Cardiac septum (tissue), 1 donor: ENCODE data around the gene DUS1L. TPM values are rescaled to one million over a fixed set of nuclear protein-coding genes. Genes with fewer than 3 reads are reported as not detected.

Experiments used
- DNase-seq: peaks from one replicate; pipeline ENCODE4 v3.0.0-alpha.2; 2020; ENCODE audit warnings: low spot score
- intact Hi-C: fragments of 100-400 bp; cut with DNase I; formaldehyde crosslinking; loops from one replicate; pipeline ENCODE4 v1.14.0; 2022
- total RNA-seq: library from RNA; stranded (reverse); fragmentation: NEBNext Ultra II Directional; extraction: Animal tissue kit (Norgen Biotek cat#: 25700); gene quantifications from one replicate; pipeline ENCODE4 v1.2.1, GENCODE V29; 2021
- donor health status: DM: no; HTN: no; CAD: no.

DUS1L gene
- total RNA-seq, 1 donor from 2014 or later = 47.6 TPM

DNA sequence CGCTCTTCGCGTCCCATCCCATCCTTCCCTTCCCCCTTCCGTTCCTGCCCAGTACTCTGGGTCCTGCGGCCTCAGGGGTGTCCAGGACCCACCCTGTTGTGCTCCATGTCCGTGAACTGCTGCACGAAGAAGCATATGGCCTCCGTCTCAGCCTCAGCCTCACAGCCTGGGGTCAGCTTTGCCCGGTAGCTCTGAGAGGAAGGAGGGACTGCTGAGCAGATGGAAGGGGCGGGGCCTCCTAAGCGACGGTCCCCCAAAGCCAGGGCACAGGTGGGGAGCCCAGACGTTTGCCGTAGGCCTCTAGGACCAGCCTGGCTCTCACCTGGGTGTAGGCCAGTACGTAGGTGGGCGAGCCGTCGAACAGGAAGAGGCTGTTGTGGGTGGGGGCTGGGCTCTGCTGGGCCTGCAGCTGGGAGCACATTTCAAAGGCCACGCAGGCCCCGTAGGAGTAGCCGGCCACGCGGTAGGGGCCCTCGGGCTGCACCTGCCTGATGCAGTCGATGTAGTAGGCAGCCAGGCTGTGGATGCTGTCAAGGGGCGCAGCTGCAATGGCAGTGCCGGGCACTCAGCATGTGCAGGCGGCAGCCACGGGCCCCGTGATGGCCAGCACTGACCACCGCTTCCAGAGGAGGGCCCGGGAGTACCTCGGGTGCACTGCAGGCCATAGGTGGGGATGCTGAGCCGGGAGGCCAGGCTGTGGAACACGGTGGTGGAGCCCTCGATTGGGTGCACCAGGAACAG, 14.6 kb upstream of the DUS1L start:
- no peak for DNase-seq
- intact Hi-C loops = no loop called here

DNA sequence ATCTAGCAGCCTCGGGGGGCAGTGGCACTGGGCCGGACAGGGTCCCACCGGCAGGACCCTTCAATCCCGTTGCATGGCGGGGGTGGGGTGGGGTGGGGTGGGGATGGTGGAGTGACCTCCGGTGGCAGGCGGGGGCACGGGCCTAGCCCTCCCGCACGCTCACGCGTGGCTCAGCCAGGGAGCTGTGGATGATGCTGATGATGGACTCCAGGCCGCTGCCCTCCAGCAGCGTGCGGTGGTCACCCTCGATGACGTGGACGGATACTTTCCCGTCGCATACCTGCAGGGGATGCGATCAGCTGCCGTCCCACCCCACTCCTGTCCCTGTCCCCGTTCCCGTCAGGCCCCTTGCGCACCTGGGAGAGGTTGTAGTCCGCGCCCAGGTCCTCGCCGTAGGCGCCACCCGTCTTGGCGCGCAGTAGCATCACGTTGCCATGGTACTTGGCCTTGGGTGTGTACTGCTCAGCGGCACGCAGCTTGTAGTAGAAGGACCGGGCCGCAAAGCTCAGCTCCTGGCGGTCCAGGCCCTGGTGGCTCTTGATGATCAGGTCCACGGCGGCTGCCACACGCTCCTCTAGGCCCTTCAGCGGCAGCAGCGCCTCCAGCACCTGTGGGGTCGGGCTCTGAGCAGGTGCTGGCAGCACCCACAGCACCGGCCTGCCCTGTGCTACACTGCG, 13.5 kb upstream of the DUS1L start:
- intact Hi-C loops = no loop called here
- DNase-seq = no peak

DNA sequence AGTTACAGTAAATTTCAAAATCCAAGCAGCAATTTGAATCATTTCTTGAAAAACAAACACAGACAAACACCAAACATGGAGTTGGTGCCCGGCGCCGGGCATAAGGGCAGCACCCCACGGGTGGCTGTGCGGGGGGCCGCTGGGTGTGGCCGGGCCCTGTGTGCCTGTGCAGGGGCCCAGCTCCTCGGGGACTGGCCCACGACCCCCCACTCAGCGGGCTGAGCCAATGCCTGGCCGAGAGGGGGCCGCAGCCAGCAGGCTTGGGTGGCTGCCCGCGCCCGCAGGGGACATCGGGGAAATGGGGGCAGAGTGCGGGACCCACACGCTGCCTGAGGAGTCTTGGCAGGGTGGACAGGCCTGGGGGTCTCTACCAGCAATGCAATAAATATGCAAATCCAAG, 12.8 kb upstream of the DUS1L start:
- no peak for DNase-seq
- intact Hi-C loops = no loop called here

DNA sequence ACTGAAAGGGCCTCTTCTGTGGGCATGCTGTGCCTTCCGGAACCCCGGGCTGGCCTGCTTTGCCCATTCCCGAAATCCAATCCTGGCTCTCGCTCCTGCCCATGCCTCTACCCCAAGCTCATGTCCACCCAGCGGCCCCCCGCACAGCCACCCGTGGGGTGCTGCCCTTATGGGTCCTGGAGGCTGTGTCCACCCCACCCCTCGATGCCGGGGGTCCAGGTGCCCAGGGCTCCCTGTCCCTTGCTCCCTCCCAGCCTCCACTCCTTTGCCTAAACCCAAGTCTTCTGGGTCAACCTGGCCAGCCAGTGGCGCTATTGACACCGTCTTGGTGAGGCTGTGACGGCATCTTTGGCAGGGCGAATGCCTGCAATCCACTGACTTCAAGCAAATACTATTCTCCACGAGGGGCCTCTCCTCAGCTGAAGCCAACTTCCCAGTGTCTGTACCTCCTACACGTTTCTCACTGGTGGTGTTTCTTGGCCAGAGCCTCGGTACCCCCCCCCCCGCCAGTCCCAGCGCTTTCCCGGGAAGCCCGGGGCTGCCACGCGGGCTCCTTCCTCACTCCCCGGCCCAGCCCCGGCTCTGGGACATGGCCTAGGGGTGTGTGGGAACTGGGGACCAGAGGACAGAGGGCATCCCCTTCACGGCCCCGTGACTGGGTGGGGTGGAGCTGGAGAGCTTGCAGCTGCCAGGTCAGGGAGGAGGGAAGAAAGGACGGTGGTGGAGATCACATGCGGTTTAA, 12.2 kb upstream of the DUS1L start:
- intact Hi-C loops = no loop called here
- no peak for DNase-seq

DNA sequence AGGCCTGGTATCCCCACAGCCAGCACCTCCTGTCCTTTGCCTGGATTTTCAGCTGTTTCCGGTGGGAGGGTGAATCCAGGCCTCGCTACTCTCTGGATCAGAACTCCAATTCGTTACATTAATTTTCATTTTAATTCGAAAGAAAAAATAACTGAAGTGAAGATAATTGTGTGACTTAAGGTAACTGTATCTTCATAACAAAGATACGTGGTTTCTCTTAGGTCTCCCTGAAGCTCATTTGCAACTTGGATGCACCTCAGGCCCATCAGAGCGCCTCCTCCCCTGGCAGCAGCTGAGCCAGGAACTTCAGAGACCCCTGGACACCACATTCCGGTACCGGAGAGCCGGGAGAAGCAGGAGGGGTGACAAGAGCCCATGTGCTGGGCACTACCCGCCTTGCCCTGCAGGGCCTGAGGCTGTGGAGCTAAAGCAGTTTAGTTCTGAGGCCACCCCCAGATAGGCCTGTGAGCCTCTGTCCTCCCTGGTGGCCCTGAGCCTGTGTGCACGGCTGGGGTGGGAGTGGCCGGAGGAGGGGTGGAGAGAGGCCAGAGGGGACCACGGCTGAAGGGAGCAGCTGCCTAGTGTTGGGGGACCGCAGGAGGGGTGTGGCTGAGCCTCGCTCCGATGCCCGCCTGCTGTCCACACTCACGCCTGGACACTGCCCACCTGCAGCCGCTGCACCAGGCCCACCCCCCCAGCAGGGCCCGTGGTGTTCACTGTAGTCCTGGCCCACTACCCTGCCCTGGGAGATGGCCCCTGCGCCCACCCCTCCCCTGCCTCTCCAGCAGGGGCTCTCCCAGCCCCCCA, 11.4 kb upstream of the DUS1L start:
- intact Hi-C loops = no loop called here

DNA sequence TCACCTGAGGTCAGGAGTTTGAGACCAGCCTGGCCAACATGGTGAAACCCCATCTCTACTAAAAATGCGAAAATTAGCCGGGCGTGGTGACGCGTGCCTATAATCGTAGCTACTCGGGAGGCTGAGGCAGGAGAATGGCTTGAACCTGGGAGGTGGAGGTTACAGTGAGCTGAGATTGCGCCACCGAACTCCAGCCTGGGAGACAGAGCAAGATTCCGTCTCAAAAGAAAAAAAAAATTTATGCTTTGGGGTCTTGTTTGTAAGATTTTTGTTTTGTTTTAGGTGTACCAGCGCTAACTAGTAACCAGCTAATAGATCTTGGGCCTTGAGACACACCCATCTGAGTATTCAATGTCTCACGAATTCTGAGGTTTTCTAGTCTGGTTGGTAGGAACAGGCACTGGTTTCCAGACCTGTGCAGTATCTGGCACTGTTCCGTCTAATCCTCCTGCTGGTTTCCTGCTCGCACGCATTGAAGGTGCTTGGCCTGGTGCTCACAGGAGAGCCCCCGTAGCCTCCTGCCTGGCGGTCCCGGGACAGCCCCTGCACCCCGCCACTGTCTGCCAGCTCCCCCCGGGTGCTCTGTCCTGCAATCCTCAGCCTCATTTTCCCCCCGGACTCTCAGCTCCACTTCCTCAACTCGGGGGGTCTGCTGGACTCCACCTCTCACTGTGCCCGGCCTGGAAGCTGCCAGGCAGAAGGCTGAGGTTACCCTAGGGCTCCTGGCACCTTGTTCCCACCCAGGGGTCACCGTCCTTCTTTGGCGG, 10.6 kb upstream of the DUS1L start:
- DNase-seq = no peak
- intact Hi-C loops = no loop called here

More for the DNA sequence above, 11.4 kb upstream of the DUS1L start:
- no peak for DNase-seq

DNA sequence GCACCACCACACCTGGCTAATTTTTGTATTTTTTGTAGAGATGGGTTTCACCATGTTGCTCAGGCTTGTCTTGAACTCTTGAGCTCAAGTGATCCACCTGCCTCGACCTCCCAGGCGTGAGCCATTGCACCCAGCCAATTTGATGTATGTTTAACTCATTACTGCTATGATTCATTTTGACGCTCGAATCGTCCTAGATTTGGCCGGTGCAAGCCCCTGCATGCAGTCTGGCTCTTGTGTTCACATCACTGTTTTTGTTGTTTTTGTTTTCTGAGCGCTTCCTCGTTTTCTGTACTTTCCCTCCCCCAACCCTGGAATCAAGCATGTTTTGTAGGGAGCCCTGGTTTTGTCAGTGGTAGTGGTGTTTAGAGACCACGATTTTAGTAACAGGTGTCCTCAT, 7.8 kb upstream of the DUS1L start:
- no peak for DNase-seq
- intact Hi-C loops = no loop called here

DNA sequence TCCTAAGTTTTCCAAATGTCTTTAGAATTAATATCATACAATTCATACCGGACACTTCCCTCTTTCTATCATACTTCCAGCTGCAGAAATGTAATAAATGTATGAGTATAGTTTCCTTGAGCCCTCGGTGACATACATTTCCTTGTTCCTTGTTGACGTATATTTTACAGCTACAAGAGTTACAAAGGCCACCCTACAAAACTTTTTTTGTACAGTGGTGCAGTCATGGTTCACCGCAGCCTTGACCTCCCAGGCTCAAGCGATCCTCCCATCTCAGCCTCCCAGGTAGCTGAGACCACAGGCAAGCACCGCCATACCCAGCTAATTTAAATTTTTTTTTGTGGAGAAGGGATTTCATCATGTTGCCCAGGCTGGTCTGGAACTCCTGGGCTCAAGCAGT, 7.2 kb upstream of the DUS1L start:
- intact Hi-C loops = no loop called here
- no peak for DNase-seq

DNA sequence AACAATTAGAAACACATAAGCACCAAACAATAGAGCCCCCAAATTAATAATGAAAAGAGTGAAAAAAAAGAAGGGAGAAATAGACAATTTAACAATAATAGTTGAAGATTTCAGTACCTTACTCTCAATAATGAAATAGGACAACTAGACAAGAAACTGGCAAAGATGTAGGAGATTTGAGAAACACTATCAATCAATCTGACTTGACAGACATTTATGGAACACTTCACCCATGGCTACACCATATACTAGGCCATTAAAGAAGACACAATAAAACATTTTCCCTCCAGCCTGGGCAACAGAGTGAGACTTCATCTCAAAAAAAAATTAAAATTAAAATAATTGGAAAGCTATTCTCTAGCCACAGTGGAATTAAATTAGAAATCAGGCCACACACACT, 5.0 kb upstream of the DUS1L start:
- DNase-seq = no peak
- intact Hi-C loops = no loop called here

DNA sequence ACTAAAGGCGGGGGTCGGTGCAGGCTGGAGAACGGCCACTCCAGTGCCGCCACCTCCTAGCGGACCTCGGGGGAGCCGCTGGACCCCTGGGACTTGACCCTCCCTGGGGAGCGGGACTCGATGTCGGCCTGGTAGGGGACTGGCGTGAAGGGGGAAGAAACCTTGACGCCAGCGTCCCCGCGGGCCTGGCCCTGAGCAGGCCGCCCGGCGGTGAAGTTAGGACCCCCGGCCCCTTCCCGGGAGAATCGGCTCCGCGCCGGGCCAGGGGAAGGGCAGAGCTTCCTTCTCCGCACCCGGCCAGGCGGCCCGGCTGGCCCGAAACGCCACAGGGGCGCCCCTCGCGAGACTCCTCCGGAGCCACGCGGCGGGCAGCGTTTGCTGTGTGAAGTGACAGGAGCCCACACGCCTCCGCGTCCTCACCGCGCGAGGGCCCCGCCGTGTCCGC, 389 bp downstream of the DUS1L start:
- DNase-seq = no peak
- intact Hi-C loops = no loop called here

DNA sequence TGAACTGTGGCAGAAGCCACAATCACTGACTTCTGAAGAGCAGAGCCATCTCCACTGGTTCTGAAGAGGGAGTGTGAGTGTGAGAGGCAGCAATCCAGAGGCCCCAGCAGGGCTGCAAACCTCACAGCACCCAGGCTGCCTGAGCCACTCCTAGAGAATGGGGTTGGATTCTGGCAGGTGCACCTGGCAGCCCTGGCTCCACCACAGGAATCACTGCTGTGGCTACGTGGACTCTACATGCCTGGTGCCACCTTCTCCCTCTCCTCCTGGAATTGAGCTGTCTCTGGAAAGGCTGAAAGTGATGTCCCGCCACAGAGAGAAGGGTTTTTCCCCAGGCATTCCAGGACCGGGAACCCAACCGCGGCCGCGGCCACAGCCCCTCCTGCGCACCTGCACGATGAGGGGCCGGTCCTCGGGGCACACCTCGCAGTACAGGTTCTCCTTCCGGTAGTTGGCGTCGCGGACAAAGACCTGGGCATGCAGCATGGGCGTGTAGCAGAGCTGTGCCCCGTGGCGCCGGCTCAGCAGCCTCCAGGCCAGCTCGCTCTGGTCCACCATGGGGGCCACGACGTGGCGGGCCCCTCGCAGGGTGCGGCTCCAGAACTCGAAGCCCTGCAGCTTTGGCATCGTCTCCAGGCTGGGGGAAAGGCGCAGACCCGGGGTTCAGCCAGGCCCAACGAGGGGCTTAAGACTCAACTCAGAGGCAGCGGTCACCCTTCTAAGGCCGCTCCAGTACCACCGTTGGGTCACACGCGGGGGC, 991 bp downstream of the DUS1L start:
- DNase-seq = no peak
- intact Hi-C loops = no loop called here

DNA sequence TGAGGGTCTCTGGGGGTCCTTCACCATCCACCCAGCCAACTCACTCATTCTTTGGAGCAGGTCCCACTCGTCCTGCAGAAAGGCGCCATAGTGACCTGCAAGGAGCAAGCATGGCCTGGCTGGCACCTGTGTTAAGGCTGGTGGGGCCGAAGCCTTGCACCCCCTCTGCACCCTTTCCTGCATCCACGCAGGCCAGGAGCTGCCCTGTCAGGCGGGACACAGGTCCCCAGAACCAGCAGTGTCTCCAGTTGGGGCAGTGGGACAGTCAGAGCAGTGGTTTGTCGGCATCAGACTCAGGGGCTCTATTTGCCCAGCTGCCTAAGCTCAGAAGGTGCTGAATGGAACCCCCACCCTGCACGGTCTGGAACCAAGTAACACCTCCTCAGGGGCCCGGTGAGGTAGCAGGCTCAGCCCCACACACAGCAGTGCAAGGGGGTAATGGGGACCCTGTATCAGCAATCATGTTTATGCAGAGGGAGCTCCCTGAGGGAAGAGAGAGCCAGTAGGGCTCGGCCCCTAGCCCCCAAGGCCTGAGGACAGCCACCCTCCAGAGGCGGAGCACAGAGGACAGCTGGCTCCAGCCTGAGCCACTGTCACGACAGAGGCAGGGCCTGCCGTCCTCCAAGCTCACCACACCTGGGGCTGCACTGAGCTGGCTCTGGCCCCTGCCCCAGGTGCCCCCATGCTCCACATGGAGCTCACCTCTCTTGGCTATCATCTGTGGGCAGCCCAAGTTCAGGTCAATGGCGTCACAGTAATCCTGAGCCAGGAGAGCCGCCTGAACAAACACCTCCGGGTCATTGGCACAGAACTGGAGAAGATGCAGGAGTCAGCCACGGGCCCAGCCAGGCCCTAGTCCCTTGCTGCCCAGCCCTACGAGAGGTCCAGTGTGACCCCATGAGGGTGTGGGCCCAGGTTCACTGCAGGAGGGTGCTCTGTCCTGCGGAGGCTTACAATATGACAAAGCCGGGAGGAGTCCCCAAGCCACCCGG, 1.9 kb downstream of the DUS1L start:
- intact Hi-C loops = no loop called here
- no peak for DNase-seq

DNA sequence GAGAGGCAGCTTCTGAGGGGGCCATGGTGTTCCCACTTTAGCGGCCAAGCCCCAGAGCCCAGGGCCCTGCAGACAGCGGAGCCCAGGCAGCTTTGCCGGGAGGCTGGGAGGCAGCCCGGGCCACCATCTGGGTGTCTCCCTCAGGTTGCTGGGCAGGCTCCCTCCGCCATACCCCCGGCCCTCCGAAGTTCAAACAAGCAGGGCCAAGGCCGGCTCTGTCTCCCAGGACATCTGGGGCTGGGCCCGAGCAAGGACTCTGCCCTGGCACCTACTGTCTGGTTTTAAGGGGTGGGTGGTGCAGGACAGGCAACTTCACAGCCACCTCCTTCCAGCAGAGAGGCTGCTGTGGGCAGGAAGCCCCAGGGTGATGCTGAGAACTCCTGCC, 2.6 kb downstream of the DUS1L start:
- DNase-seq = no peak

DNA sequence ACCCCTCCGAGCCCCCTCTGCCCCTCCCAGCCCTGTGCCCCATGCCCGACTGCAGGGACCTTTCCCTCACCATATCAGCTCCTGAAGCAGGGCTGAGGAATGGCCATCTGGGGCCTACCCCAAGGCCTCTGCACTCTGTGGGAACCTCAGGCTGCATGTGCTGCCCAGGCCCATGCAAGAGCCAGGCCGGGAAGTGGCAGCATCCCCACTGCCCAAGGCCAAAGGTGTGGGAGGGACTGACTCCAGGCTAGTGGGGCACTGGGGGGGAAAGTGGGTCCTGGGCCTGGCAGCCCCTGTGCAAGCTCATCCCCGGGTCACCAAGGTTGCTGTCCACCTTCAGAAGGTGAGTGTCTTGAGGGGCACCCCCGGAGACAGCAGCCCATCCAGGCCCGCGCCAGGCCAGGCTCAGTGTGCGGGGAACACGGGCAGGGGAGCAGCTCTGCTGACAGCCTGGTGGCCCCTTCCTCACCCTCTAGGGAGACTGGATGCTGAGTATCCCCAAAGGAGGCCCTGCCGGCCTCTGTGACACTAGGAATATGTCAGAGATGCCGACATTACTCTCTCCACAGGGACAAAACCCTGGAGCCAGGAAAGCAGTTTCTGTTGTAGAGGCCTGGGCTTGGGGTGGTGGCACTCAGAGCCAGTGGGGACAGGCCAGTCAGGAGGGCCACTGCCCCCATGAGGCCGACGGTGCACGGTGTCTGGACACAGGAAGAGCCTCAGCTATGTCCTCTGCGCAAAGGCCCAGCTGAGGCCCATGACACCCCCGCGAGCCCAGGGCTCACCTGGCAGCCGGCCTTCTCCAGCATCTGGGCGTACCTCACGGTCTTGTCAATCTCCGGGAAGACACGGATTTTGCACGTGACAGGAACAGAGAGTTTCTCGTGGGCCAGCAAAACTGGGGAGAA, 3.3 kb downstream of the DUS1L start:
- no peak for DNase-seq
- intact Hi-C loops = no loop called here

More for the DNA sequence above, 2.6 kb downstream of the DUS1L start:
- intact Hi-C loops = no loop called here

DNA sequence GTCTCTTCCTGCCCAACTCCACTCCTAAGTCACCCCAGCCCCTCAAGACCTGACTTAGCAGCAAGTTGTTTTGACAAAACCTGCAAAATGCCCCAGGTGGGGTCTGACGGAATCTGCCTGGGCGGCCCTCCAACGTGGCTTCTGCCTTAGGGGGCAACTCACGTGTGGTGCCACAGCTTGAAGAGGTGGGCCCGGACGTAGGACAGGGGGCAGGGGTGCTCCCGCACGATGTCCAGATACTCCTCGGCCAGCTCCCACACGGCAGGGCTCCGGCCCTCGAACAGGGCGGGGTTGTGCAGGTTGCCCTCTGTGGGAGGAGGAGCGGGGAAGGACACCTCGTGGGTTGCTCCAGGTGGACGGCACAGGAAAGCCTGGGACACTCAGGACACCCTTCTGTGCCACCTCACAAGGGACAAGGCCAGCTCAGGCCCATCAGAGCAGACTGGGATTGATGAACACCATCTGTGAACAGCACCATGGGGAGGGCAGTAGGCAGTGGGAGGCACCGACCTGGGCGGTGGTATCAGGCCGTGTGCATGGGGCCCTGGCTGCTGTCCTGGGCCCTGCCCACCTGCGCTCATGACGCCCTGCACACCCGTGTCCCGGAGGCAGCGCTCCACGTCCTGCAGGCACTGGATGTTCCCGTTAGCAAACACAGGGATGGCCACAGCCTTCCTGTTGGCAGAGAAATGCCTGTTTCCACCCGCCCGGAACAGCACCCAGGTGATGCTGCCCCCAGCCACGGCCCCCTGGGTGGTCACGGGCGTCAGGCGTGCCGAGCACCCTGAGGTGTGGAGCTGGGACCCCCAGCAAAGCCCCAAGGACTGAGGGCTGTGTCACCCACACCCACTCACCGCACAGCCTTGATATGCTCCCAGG, 4.3 kb downstream of the DUS1L start:
- intact Hi-C loops = no loop called here
- DNase-seq = no peak
